Neural progenitor cell (in vitro differentiated cells): ENCODE measurements around the gene GMPPA. TPM values are rescaled to one million over a fixed set of nuclear protein-coding genes. Genes with fewer than 3 reads are reported as not detected.

Source experiments
- DNase-seq: peaks from one replicate; pipeline ENCODE4 v3.0.0-alpha.2; 2016; ENCODE audit warnings: low spot score
- H2AFZ ChIP-seq: fragments of 200-600 bp; sonication (generic); replicated peaks from 2 replicates; pipeline ENCODE4 v1.6.1; 2016; ENCODE audit warnings: antibody characterized with exemption
- H3F3A ChIP-seq: fragments of 200-600 bp; sonication (generic); 2 replicates; pipeline ENCODE4 v1.6.1; 2016; ENCODE audit warnings: antibody characterized with exemption, low read depth
- H3K27ac ChIP-seq: fragments of 200-600 bp; sonication (generic); 2 replicates; pipeline ENCODE4 v1.5.1; 2016; ENCODE audit warnings: mild to moderate bottlenecking
- H3K27me3 ChIP-seq: fragments of 200-600 bp; sonication (generic); 2 replicates; pipeline ENCODE4 v1.6.1; 2016; ENCODE audit warnings: mild to moderate bottlenecking, moderate library complexity
- H3K36me3 ChIP-seq: fragments of 200-600 bp; sonication (generic); 2 replicates; pipeline ENCODE4 v1.5.1; 2016
- H3K4me1 ChIP-seq: fragments of 200-600 bp; sonication (generic); 2 replicates; pipeline ENCODE4 v1.6.1; 2016; ENCODE audit warnings: mixed run types
- H3K4me2 ChIP-seq: fragments of 200-600 bp; sonication (generic); 2 replicates; pipeline ENCODE4 v1.6.1; 2016
- H3K4me3 ChIP-seq: fragments of 200-600 bp; sonication (generic); 2 replicates; pipeline ENCODE4 v1.5.1; 2016
- H3K79me2 ChIP-seq: fragments of 200-600 bp; sonication (generic); 2 replicates; pipeline ENCODE4 v1.6.1; 2016; ENCODE audit warnings: low read depth
- H3K9ac ChIP-seq: fragments of 200-600 bp; sonication (generic); 2 replicates; pipeline ENCODE4 v1.6.1; 2016
- H3K9me3 ChIP-seq: fragments of 200-600 bp; sonication (generic); 2 replicates; pipeline ENCODE4 v1.5.1; 2016; ENCODE audit warnings: low read depth
- H4K20me1 ChIP-seq: fragments of 200-600 bp; sonication (generic); 2 replicates; pipeline ENCODE4 v1.6.1; 2016; ENCODE audit warnings: low read depth
- H3K27ac Mint-ChIP-seq: 3 replicates; pipeline ENCODE4 v1.8.0; 2021; ENCODE audit warnings: mixed read lengths
- H3K27me3 Mint-ChIP-seq: 2 replicates; pipeline ENCODE4 v1.8.0; 2022; ENCODE audit warnings: low read depth, mild to moderate bottlenecking, inconsistent platforms, moderate library complexity, mixed read lengths; ENCODE audit not compliant: insufficient read depth
- H3K36me3 Mint-ChIP-seq: 3 replicates; pipeline ENCODE4 v1.8.0; 2021; ENCODE audit warnings: mixed read lengths
- H3K4me1 Mint-ChIP-seq: 3 replicates; pipeline ENCODE4 v1.8.0; 2021; ENCODE audit warnings: mixed read lengths
- H3K4me3 Mint-ChIP-seq: 3 replicates; pipeline ENCODE4 v1.8.0; 2021; ENCODE audit warnings: mild to moderate bottlenecking, moderate library complexity, mixed read lengths
- H3K9me3 Mint-ChIP-seq: 3 replicates; pipeline ENCODE4 v1.8.0; 2020; ENCODE audit warnings: mixed read lengths
- CTCF ChIP-seq: fragments of 200-600 bp; sonication (generic); IDR thresholded peaks from 2 replicates; pipeline ENCODE4 v1.5.1; 2017; ENCODE audit warnings: antibody characterized with exemption, mild to moderate bottlenecking
- EZH2 ChIP-seq: fragments of 200-600 bp; sonication (generic); IDR thresholded peaks from 2 replicates; pipeline ENCODE4 v1.6.1; 2017; ENCODE audit warnings: antibody characterized with exemption, mild to moderate bottlenecking, moderate library complexity
- EZH2phosphoT487 ChIP-seq: fragments of 200-600 bp; sonication (generic); IDR thresholded peaks from 2 replicates; pipeline ENCODE4 v1.6.1; 2017; ENCODE audit warnings: antibody characterized with exemption
- total RNA-seq: library from RNA; depleted of rRNA; stranded (reverse); fragments of >200 nt; gene quantifications from 2 replicates; pipeline ENCODE4 v1.2.3, GENCODE V29; 2015; ENCODE audit warnings: low replicate concordance

Gene GMPPA
- total RNA-seq, 1 donor from 2014 or later: 49.3 TPM

GRCh38 chr2:219484343-219485200, 14.1 kb upstream of the GMPPA start:
- Histone ChIP-seq H3K4me1 (peaks cover 27% of the 10 kb centered on the region), H3K4me2 (peak overlapping the region; percentile 87), H4K20me1 (peaks cover 41% of the 10 kb centered on the region), H3K9ac (no peak overlapping the region), H3K9me3 (no peaks in the 10 kb centered on the region), H3K79me2 (no peaks in the 10 kb centered on the region), H3K4me3 (peak overlapping the region; percentile 35), H2AFZ (no peak overlapping the region), H3K27ac (no peak overlapping the region), H3K27me3 (peaks cover 71% of the 10 kb centered on the region), H3F3A (peaks cover 18% of the 10 kb centered on the region), H3K36me3 (no peaks in the 10 kb centered on the region)
- H3K4me3 Mint-ChIP-seq: peak overlapping the region; percentile 62
- peaks cover 3% of the 10 kb centered on the region for H3K36me3 Mint-ChIP-seq
- peak; percentile 63 for DNase-seq
- H3K4me1 Mint-ChIP-seq: peaks cover 31% of the 10 kb centered on the region
- H3K9me3 Mint-ChIP-seq: no peaks in the 10 kb centered on the region
- peak; percentile 96 for TF ChIP-seq EZH2phosphoT487
- TF ChIP-seq CTCF: no peak
- TF ChIP-seq EZH2: peak; percentile 99
- peaks cover 37% of the 10 kb centered on the region for H3K27me3 Mint-ChIP-seq
- H3K27ac Mint-ChIP-seq: no peak overlapping the region

- TF ChIP-seq EZH2phosphoT487 (no peak), CTCF (no peak), EZH2 (no peak)
- Mint-ChIP-seq H3K27ac (no peak overlapping the region), H3K4me1 (peaks cover 31% of the 10 kb centered on the region), H3K36me3 (peaks cover 3% of the 10 kb centered on the region), H3K4me3 (no peak overlapping the region), H3K9me3 (no peaks in the 10 kb centered on the region), H3K27me3 (peaks cover 37% of the 10 kb centered on the region)
- H3K36me3 ChIP-seq: no peaks in the 10 kb centered on the region
- H3K27ac ChIP-seq: no peak overlapping the region
- H3K9me3 ChIP-seq: no peaks in the 10 kb centered on the region
- peaks cover 41% of the 10 kb centered on the region for H4K20me1 ChIP-seq
- peaks cover 71% of the 10 kb centered on the region for H3K27me3 ChIP-seq
- peaks cover 18% of the 10 kb centered on the region for H3F3A ChIP-seq
- H3K9ac ChIP-seq: no peak overlapping the region
- peak overlapping the region; percentile 87 for H3K4me2 ChIP-seq
- H2AFZ ChIP-seq: no peak overlapping the region
- no peak overlapping the region for H3K4me3 ChIP-seq
- H3K4me1 ChIP-seq: peaks cover 27% of the 10 kb centered on the region
- DNase-seq: no peak
- H3K79me2 ChIP-seq: no peaks in the 10 kb centered on the region
These were observed 13.5 kb upstream of the GMPPA start for GRCh38 chr2:219485201-219485580.

GRCh38 chr2:219486380-219486959, 12.2 kb upstream of the GMPPA start:
- Histone ChIP-seq H3K4me1 (peaks cover 27% of the 10 kb centered on the region), H3K27me3 (peaks cover 75% of the 10 kb centered on the region), H3K4me3 (no peak overlapping the region), H3K27ac (no peak overlapping the region), H3K4me2 (peak overlapping the region; percentile 64), H3K36me3 (no peaks in the 10 kb centered on the region), H4K20me1 (peaks cover 41% of the 10 kb centered on the region), H3K9me3 (no peaks in the 10 kb centered on the region), H3K9ac (no peak overlapping the region), H3F3A (peaks cover 18% of the 10 kb centered on the region), H3K79me2 (no peaks in the 10 kb centered on the region), H2AFZ (no peak overlapping the region)
- no peak for TF ChIP-seq EZH2
- TF ChIP-seq CTCF: no peak
- TF ChIP-seq EZH2phosphoT487: peak; percentile 25
- Mint-ChIP-seq H3K9me3 (no peaks in the 10 kb centered on the region), H3K4me3 (no peak overlapping the region), H3K36me3 (peaks cover under 1% of the 10 kb centered on the region), H3K4me1 (peaks cover 29% of the 10 kb centered on the region), H3K27ac (no peak overlapping the region), H3K27me3 (peaks cover 37% of the 10 kb centered on the region)
- DNase-seq: peak; percentile 70
